Measurements from ENCODE around the gene CHRM4. TPM values are rescaled to one million over a fixed set of nuclear protein-coding genes. Genes with fewer than 3 reads are reported as not detected.

The CHRM4 gene
- total RNA-seq, 1 experiment from 2014 or later: 1.1 TPM

DNA sequence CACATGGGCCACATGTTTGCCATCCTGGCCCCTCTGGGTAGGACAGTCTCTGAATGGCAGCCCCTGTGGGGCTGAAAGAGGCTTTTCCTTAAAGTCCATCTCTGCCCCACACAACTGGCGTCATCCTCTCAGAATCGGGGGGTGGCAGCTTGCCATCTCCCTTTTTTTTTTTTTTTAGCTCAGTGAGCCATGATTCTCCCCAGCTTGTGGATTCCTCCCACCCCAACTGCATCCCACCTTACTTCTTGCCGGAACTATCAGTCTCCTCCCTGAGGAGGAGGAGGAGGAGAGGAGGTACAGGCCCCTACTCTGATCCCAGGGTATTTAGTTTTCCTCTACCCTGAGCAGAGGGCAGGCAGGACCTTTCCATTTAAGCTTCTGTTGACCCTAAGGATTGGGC, 40.9 kb downstream of the CHRM4 start (continued):
- TF ChIP-seq, protein P1, sequence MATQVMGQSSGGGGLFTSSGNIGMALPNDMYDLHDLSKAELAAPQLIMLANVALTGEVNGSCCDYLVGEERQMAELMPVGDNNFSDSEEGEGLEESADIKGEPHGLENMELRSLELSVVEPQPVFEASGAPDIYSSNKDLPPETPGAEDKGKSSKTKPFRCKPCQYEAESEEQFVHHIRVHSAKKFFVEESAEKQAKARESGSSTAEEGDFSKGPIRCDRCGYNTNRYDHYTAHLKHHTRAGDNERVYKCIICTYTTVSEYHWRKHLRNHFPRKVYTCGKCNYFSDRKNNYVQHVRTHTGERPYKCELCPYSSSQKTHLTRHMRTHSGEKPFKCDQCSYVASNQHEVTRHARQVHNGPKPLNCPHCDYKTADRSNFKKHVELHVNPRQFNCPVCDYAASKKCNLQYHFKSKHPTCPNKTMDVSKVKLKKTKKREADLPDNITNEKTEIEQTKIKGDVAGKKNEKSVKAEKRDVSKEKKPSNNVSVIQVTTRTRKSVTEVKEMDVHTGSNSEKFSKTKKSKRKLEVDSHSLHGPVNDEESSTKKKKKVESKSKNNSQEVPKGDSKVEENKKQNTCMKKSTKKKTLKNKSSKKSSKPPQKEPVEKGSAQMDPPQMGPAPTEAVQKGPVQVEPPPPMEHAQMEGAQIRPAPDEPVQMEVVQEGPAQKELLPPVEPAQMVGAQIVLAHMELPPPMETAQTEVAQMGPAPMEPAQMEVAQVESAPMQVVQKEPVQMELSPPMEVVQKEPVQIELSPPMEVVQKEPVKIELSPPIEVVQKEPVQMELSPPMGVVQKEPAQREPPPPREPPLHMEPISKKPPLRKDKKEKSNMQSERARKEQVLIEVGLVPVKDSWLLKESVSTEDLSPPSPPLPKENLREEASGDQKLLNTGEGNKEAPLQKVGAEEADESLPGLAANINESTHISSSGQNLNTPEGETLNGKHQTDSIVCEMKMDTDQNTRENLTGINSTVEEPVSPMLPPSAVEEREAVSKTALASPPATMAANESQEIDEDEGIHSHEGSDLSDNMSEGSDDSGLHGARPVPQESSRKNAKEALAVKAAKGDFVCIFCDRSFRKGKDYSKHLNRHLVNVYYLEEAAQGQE (IDR thresholded peaks at IDR 0.05; ENCODE audit: low read depth): no peak
- TF ChIP-seq, protein P2, sequence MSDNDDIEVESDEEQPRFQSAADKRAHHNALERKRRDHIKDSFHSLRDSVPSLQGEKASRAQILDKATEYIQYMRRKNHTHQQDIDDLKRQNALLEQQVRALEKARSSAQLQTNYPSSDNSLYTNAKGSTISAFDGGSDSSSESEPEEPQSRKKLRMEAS (IDR thresholded peaks at IDR 0.05): no peak
- no peak for TF ChIP-seq JUND (IDR thresholded peaks at IDR 0.05)
- no peak for TF ChIP-seq ELF1 (IDR thresholded peaks at IDR 0.05; ENCODE audit: borderline replicate concordance, low read depth)
- TF ChIP-seq EGR1 (IDR thresholded peaks at IDR 0.05; ENCODE audit: low read depth): no peak

DNA sequence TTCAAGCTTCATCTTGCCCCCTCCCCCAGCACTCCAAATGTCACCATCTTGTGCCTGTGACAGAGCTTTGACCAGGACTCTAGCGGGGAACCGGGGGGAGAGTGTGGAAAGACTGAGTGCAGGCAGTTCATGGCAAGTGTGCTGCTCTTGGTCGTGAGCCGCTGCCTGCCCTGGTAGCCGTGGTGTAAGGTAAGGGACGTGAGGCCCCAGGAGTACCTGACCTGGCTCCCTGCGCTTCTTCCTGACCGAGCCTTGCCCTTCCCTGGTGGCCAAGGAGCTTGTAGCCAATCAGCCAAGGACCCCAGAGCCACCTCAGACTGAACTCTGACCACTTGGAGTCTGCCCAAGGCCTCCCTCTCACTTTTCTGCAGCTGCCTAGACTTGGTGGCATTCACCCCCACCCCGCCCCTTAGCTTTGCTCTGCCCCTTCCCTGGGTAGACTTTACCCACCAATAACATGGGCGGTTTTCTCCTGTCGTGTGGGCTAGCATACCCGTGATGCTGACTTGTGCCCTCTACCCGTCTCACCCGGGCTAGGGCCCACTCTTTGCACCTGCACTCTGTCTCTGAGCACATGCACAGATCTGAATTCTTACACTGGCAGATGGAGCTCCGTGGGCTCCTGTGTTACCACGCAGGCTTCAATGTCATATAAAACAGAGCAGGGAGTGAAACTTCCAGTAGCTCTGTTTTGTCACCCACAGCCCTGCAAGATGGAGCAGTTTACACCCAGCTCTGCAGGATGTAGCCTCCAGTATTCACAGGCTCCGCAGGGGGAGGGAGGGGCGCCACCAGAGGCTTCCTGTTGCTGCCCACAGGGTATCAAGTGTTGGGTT, 42.8 kb downstream of the CHRM4 start:
- H3K9ac ChIP-seq (ENCODE audit: low read length): peak overlapping the region; percentile 92
- no peak overlapping the region for H2AFZ ChIP-seq (ENCODE audit: low read depth, low read length, poor library complexity, severe bottlenecking)
- no peaks in the 10 kb centered on the region for H3K9me3 ChIP-seq (ENCODE audit: control insufficient read depth in 1 of 2, insufficient read depth in 1 of 2, low read depth in 1 of 2, low read length in 2 of 2)
- H3K27me3 ChIP-seq (ENCODE audit: insufficient read depth, low read length): no peaks in the 10 kb centered on the region
- peak overlapping the region; percentile 76; the same call in 1 of the 2 replicates for H3K27ac ChIP-seq (ENCODE audit: low read depth, low read length)
- no peak for DNase-seq (ENCODE audit: low read depth, low spot score)
- H3K36me3 ChIP-seq (ENCODE audit: control insufficient read depth in 1 of 2, insufficient read depth in 2 of 2, low read length in 2 of 2): no peaks in the 10 kb centered on the region
- ATAC-seq: no peak
- POLR2A ChIA-PET: interaction anchor here (1.3 kb wide), 1 partner anchor 105 kb away, joined by 6 read pairs; no protein-coding TSS in a partner anchor
- H4K20me1 ChIP-seq (ENCODE audit: insufficient read depth): peaks cover 7% of the 10 kb centered on the region; the same call in 1 of the 2 replicates
- peaks cover 14 to 38% of the 10 kb centered on the region in 2 experiments; a peak in 3 of 4 replicates for H3K4me1 ChIP-seq (ENCODE audit: control insufficient read depth in 1 of 2, insufficient read depth in 2 of 2, low read length in 2 of 2)
- H3K79me2 ChIP-seq (ENCODE audit: insufficient read depth, low read length): peaks cover 61% of the 10 kb centered on the region
- H3K4me3 ChIP-seq (replicated peaks in 1 of 2; ENCODE audit: low read depth in 1 of 2, low read length in 2 of 2): peak overlapping the region; percentile 91 to 97
- peak overlapping the region; percentile 97 for H3K4me2 ChIP-seq (ENCODE audit: low read length)
- RAD21 ChIA-PET (ENCODE audit: low non-redundant PET in 1 of 2, low total read pairs in 2 of 2, uncharacterized antibody in 2 of 2, unreplicated experiment in 2 of 2): interaction anchor here in 1 of 2 experiments (1.3 kb wide), 1 partner anchor 105 kb away, joined by 3 read pairs; no protein-coding TSS in a partner anchor
- BruUV-seq (replicated peaks): no TSS peak
- no peaks in the 10 kb centered on the region for H3K9me2 ChIP-seq (ENCODE audit: insufficient read depth)
- intact Hi-C loops (cut with micrococcal nuclease): no loop called here
- TF ChIP-seq CBX3 (IDR thresholded peaks at IDR 0.05; ENCODE audit: low read depth): no peak
- no peak for TF ChIP-seq POLR2AphosphoS5 (IDR thresholded peaks at IDR 0.05; ENCODE audit: low read depth, low read length)
- CTCF ChIA-PET: no interaction called here

Data from HCT116 (cell line).